Thyroid gland (tissue), 4 donors: ENCODE results near the gene SDCCAG8. TPM values are rescaled to one million over a fixed set of nuclear protein-coding genes. Genes with fewer than 3 reads are reported as not detected.
"Not testable (repeated sequence)": the region's sequence is repeated elsewhere in the genome, so short reads cannot be mapped to it uniquely, and the experiment has no call there.

Experiments
- DNase-seq, 2 donors: peaks; one replicate each; pipeline ENCODE4 v3.0.0-alpha.2; 2019
- H3K27ac ChIP-seq, 3 donors: fragments of 200-600 bp; sonication (generic); 1 replicate in 2 of 3; 2 replicates in 1 of 3; pipeline ENCODE4 v1.5.1; 2016 to 2019; ENCODE audit warnings: mild to moderate bottlenecking in 1 of 3, moderate library complexity in 1 of 3
- H3K27me3 ChIP-seq: fragments of 200-600 bp; sonication (generic); one replicate; pipeline ENCODE4 v1.5.1; 2019
- H3K36me3 ChIP-seq, 2 donors: fragments of 200-600 bp; sonication (generic); one replicate each; pipeline ENCODE4 v1.5.1; 2016 to 2019
- H3K4me1 ChIP-seq, 2 donors: fragments of 200-600 bp; sonication (generic); one replicate each; pipeline ENCODE4 v1.5.1; 2017 to 2019
- H3K4me3 ChIP-seq, 3 donors: fragments of 200-600 bp; sonication (generic); replicated peaks in 1 of 3; 1 replicate in 2 of 3; 2 replicates in 1 of 3; pipeline ENCODE4 v1.5.1; 2016; ENCODE audit warnings: mild to moderate bottlenecking in 1 of 3
- H3K9me3 ChIP-seq: fragments of 200-600 bp; sonication (generic); one replicate; pipeline ENCODE4 v1.5.1; 2017
- CTCF ChIP-seq, 6 experiments: fragments of 200-600 bp in 3 of 6; fragments of 450-650 bp in 3 of 6; sonication (generic) in 3 of 6; IDR thresholded peaks; one replicate each; pipeline ENCODE4 v1.5.1; 2016 to 2019; ENCODE audit warnings: antibody characterized with exemption in 6 of 6, mild to moderate bottlenecking in 2 of 6, inconsistent platforms in 1 of 6, moderate library complexity in 1 of 6
- POLR2A ChIP-seq, 2 donors: fragments of 450-650 bp; IDR thresholded peaks; one replicate each; pipeline ENCODE4 v1.6.1; 2017; ENCODE audit warnings: antibody characterized with exemption in 2 of 2, mild to moderate bottlenecking in 2 of 2, moderate library complexity in 1 of 2
- WGBS, 2 donors: methylation state at CpG; one replicate each; pipeline ENCODE4 v1.1.5; 2017; 5-methylcytosine and 5-hydroxymethylcytosine counted together
- intact Hi-C: fragments of 100-400 bp; cut with DNase I; formaldehyde crosslinking; loops from one replicate; pipeline ENCODE4 v1.15.1; 2023
- total RNA-seq, 4 donors: library from RNA; depleted of rRNA; stranded (reverse); fragments of >200 nt; gene quantifications; one replicate each; pipeline ENCODE4 v1.2.3, GENCODE V29; 2016

The SDCCAG8 gene
- total RNA-seq, 4 donors from 2014 or later, result 105 to 193 (median 115) TPM

DNA sequence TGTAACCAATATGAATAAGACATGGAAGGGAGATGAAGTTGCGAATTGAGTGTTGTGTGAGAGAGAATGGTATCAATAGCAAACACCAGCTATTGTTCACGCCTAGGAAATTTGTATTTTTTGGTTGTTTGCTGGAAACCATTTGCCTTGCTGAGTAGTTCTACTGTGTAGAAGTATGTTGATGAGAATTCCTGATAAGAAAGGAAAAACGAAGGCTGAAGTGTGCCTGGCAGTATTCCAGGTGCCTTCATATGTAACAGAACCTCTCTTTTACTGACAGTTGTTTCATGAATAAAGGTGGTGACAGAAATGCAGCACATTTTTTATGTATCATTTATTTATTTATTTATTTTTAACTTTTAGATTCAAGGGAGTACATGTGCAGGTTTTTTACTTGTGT lies 79.5 kb downstream of the SDCCAG8 start:
- Histone ChIP-seq H3K4me3 (no peak overlapping the region), H3K27me3 (no peaks in the 10 kb centered on the region), H3K9me3 (no peaks in the 10 kb centered on the region), H3K4me1 (peaks cover 0 to 8% of the 10 kb centered on the region in 2 donors), H3K36me3 (peaks cover 13 to 14% of the 10 kb centered on the region in 2 donors), H3K27ac (no peak overlapping the region)
- no peak for TF ChIP-seq CTCF (IDR thresholded peaks at IDR 0.05)
- no peak for TF ChIP-seq POLR2A (IDR thresholded peaks at IDR 0.05)
- 56 to 63% methylated on average over 3 of the region's 3 CpGs for WGBS, 2 donors
- intact Hi-C loops, result no loop called here
- peak; percentile 55 to 67 for DNase-seq

- Histone ChIP-seq H3K9me3 (no peaks in the 10 kb centered on the region), H3K4me1 (peaks cover 0 to 8% of the 10 kb centered on the region in 2 donors), H3K4me3 (no peak overlapping the region), H3K27me3 (no peaks in the 10 kb centered on the region), H3K27ac (no peak overlapping the region), H3K36me3 (peaks cover 7 to 9% of the 10 kb centered on the region in 2 donors)
- intact Hi-C loops, result no loop called here
- no peak for DNase-seq
- TF ChIP-seq CTCF (IDR thresholded peaks at IDR 0.05) (no peak), POLR2A (IDR thresholded peaks at IDR 0.05) (no peak)
- WGBS, 2 donors, result 93 to 97% methylated on average over 2 of the region's 2 CpGs
Measured at GRCh38 chr1:243336163-243336562, 80.3 kb downstream of the SDCCAG8 start.

GRCh38 chr1:243338848-243339247 lies 83.0 kb downstream of the SDCCAG8 start:
- H3K4me1 ChIP-seq, DNase-seq, H3K4me3 ChIP-seq, intact Hi-C loops, H3K27ac ChIP-seq, H3K27me3 ChIP-seq, H3K9me3 ChIP-seq, H3K36me3 ChIP-seq: not testable (repeated sequence)
- WGBS, 2 donors, result 88 to 97% methylated on average over 4 of the region's 4 CpGs

DNA sequence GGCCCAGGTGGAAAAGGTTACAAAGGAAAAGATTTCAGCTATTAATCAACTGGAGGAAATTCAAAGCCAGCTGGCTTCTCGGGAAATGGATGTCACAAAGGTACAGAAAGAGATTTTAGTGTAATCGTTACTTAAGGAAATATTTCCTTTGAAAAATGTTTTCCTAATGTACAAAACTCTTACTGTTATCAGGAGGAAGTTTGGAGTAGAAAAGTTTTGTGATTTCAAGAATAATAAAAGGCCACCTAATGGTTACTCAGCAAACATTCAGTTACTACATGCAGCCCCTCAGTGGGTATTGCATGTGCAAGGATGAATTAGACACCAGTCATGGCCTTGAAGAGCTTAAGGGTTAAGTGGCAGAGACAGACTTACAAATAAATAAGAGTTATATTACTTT lies 85.2 kb downstream of the SDCCAG8 start:
- Histone ChIP-seq H3K27ac (no peak overlapping the region), H3K9me3 (no peaks in the 10 kb centered on the region), H3K27me3 (no peaks in the 10 kb centered on the region), H3K36me3 (no peaks in the 10 kb centered on the region), H3K4me3 (no peak overlapping the region), H3K4me1 (no peaks in the 10 kb centered on the region)
- TF ChIP-seq CTCF (IDR thresholded peaks at IDR 0.05) (no peak), POLR2A (IDR thresholded peaks at IDR 0.05) (no peak)
- WGBS, 2 donors, result 77 to 82% methylated on average over 2 of the region's 2 CpGs
- intact Hi-C loops, result no loop called here
- no peak for DNase-seq

GRCh38 chr1:243343970-243344937 lies 88.4 kb downstream of the SDCCAG8 start:
- no peaks in the 10 kb centered on the region for H3K4me1 ChIP-seq
- no peaks in the 10 kb centered on the region for H3K9me3 ChIP-seq
- no peak overlapping the region for H3K27ac ChIP-seq
- intact Hi-C loops, result no loop called here
- TF ChIP-seq CTCF (IDR thresholded peaks at IDR 0.05), result peak; percentile 36 to 80 (median 74)
- no peak for TF ChIP-seq POLR2A (IDR thresholded peaks at IDR 0.05)
- WGBS, 2 donors, result 63 to 65% methylated on average over 5 of the region's 5 CpGs
- no peak for DNase-seq
- no peaks in the 10 kb centered on the region for H3K36me3 ChIP-seq
- H3K27me3 ChIP-seq, result no peaks in the 10 kb centered on the region
- H3K4me3 ChIP-seq, result no peak overlapping the region
